LNCAP (cell line): ENCODE results near the gene LANCL3.

ENCODE experiments used
- TF ChIP-seq, protein P1 (sequence below): fragments of 450-650 bp; IDR thresholded peaks from 2 replicates; pipeline ENCODE4 v1.5.1; 2017; ENCODE audit warnings: mild to moderate bottlenecking

Gene LANCL3

DNA sequence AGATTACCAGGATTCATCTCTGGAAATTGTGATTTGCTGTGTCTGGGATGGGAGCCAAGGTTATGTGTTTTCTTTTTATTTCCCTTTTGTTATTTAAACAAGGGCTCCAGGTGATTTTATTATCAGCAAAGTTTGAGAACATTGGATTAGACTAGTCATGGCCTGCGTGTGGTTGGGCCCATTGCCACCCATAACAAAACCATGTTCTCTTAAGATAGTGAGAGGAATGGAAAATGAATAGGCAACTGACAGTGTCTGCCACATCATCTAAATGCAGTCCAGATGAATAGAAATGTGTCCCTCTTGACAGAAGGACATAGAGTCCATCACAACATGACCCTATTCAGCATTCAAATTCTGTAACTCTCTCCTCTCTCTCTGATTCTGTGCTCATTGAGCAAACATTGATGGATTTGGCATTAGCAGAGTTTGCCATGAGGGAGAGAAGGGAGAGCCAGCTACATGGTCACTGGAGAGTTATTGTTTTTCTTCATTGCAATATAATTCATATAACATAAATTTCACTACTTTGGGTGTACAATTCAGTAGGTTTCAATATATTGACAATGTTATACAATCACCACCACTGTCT is 125.8 kb downstream of the LANCL3 start:
- TF ChIP-seq, protein P1, sequence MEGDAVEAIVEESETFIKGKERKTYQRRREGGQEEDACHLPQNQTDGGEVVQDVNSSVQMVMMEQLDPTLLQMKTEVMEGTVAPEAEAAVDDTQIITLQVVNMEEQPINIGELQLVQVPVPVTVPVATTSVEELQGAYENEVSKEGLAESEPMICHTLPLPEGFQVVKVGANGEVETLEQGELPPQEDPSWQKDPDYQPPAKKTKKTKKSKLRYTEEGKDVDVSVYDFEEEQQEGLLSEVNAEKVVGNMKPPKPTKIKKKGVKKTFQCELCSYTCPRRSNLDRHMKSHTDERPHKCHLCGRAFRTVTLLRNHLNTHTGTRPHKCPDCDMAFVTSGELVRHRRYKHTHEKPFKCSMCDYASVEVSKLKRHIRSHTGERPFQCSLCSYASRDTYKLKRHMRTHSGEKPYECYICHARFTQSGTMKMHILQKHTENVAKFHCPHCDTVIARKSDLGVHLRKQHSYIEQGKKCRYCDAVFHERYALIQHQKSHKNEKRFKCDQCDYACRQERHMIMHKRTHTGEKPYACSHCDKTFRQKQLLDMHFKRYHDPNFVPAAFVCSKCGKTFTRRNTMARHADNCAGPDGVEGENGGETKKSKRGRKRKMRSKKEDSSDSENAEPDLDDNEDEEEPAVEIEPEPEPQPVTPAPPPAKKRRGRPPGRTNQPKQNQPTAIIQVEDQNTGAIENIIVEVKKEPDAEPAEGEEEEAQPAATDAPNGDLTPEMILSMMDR = no peak

DNA sequence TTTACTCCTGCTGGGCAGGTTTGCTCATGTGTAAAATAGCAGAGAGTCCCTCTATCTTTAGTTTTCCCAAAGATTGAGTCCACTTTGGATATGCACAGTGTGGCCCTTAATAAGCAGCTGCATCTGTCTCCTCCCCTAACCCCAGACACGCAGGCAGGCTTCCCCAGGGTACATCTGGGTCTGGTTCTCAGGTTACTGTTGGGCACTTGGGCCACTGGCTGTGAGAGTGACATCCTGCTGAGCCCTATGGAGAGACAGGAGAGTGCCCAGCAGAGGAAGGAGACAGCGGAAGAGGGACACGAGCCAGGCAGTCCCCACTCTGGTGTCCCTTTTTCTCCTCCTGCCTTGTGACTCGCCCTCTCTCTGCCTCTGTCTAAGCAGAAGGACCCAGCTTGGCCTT is 130.1 kb downstream of the LANCL3 start:
- TF ChIP-seq, protein P1 = no peak

DNA sequence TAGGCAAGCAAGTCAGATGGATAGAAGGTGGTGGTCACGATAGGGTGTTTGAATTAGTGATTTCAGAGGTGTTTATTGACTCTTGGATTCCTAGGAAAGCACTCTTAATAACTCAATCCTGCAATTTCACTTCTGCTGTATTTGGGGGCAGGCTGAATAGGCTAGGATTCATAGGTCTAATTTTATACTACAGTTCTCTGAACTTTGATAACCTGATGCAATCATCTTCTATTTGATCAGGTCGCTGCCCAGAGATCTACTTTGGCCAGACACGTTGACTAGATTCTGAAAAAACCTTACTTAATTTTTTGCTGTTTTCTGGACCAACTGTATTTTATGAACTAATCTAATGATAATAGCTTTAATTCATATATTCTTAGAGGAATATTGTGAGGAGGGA is 140.5 kb downstream of the LANCL3 start:
- TF ChIP-seq, protein P1 = no peak

DNA sequence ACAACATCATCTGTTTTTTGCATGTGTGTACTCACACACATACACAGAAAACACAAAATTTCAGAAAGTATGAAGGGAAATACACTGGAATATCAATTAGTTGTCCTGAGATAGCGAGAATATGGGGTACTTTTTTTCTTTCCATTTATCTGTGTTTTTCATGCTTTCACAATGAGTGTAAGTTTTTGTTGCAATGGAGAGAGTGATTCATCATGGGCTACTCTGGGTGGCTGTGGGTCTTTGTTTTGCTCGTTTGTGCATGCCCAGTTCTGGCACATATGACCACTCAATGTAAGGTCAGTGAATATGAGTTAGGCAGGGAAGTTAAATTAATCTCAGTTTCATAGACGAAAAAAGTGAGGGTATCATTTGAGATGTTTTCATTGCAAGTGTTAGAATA is 141.0 kb downstream of the LANCL3 start:
- TF ChIP-seq, protein P1 = no peak

DNA sequence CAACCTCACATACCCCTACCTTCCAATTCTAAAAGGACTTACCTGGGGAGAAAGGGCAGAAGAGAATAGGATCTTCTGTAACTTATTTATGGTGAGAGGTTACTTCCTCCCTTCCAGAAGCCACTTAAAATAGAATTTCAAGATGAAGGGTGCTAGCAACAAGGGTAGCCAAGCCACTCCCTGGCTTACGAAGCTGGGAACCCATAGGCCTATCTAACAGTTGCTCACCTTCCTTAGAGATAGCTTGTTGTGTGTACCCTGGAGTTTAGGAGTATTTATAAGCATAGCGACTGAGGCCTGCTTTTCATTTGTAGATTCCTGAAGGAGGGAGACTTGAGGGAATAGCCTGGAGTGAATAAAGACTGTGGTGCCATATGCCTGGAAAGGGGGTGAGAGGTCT is 143.0 kb downstream of the LANCL3 start:
- TF ChIP-seq, protein P1 = no peak

DNA sequence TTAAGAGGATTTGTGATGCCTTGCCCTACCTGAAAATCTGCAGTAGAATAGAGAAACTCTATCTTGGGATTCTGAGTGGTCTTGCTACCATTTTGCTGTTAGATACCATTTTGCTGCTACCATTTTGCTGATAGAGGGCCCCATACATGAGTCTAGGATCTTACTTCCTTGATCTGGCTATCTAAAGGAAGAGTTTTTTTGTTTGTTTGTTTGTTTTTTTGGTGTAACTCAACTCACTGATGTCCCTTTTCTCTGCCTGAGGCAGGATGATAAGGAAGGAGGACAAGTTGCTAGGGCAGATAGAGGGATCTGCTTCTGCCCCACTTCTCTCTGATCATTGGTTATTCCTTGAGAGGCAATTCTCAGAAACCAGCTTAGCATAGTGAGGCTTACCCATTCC is 145.1 kb downstream of the LANCL3 start:
- TF ChIP-seq, protein P1 = no peak

DNA sequence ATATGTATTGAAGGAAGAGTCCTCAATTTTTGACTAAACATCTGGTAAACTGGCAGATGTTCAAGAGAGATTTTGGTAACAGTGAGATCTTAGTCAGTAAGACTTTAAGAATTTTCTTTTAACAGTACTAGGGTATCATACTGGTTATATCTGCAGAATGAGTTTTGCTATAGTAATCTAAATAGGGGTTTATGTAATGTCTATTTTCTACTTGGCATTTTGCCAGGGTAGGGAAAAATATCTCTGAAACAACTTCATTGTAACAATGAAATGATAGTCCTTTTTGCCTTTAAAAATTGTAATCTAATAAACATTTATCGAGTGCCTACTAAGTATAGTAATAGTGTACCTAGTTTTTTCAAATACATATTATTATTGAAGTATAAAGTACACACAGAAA is 146.2 kb downstream of the LANCL3 start:
- TF ChIP-seq, protein P1 = no peak

DNA sequence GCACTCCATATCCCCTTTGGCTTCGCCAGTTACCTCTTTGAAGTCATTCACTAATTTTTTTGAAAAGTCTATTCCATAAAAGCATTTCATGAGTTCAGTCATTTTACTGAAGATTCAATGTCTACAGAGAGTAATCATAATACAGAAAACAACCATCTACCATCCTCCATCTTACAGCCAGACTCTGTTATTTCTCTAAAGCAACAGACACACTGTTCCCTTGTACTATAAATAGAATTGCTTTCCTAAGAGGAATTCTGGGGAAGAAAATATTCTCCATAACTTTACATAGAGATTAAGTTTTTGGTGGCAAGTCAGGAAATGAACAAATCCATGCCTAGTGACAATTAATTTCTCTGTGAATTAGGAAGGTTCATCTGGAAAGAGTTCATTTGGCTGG is 151.1 kb downstream of the LANCL3 start:
- TF ChIP-seq, protein P1 = no peak
